C4-2B (cell line): ENCODE data around the gene HIPK1.

Experiments
- ZFX ChIP-seq: fragments of 450-650 bp; IDR thresholded peaks from 2 replicates; pipeline ENCODE4 v1.6.1; 2017
- TF ChIP-seq, protein P1 (sequence below): fragments of 450-650 bp; conservative IDR thresholded peaks from 2 replicates; pipeline ENCODE4 v1.5.1; 2017; ENCODE audit warnings: mild to moderate bottlenecking

- TF ChIP-seq, protein P1, sequence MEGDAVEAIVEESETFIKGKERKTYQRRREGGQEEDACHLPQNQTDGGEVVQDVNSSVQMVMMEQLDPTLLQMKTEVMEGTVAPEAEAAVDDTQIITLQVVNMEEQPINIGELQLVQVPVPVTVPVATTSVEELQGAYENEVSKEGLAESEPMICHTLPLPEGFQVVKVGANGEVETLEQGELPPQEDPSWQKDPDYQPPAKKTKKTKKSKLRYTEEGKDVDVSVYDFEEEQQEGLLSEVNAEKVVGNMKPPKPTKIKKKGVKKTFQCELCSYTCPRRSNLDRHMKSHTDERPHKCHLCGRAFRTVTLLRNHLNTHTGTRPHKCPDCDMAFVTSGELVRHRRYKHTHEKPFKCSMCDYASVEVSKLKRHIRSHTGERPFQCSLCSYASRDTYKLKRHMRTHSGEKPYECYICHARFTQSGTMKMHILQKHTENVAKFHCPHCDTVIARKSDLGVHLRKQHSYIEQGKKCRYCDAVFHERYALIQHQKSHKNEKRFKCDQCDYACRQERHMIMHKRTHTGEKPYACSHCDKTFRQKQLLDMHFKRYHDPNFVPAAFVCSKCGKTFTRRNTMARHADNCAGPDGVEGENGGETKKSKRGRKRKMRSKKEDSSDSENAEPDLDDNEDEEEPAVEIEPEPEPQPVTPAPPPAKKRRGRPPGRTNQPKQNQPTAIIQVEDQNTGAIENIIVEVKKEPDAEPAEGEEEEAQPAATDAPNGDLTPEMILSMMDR: no peak
- no peak for TF ChIP-seq ZFX
Measured at GRCh38 chr1:114002492-114003239, 73.5 kb downstream of the HIPK1 start.
